Activated naive CD4-positive, alpha-beta T cell (primary cell): Measurements from ENCODE around the gene LHFPL4.

Experiments
- DNase-seq, 4 experiments: peaks; one replicate each; lab custom pipeline; 2025; lab: John Stamatoyannopoulos, UW

LHFPL4 gene

DNA sequence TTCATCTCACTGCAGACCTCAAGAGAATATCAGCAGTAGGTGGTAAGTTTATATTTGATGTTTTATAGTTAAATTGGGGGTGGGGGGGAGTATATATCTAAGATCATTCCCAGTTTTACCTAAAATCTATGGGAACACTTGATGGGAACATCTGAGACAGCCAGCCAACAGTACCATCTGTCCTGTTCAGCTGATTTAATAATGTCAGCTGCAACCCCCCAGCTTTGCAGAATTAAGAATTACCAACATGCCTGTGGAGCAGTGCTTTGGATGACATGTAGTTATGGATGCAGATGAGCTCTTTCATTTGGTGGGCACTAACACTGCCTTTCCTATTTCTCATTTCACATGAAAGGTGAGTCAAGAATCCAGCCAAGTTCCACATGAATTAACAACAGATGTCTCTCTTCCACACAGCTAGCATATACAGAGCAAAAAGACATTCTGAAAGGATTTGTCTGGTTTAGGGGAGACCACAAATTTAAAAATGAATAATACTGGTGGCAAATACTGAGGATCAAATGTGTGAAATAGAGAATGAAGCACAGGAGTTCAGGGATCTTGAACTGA is 80.0 kb downstream of the LHFPL4 start:
- no peak for DNase-seq

DNA sequence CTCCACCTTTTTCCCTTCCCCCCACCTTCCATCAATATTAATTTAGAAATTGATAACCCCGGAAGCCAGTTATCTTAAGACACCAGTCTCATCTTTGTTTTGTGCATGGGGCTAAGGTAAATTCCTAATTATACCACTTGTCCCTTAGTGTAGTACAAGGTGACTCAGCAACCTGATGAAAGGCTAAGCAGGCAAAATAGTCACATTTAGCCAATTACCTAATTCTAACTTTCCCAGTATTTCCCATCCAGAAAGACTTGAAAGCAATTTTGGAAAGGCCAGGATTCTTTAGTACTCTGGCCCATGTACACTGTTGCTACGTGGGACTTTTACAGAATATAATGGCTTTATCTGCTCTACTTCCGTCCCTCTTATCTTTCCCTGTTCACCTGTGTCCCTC is 83.6 kb downstream of the LHFPL4 start:
- DNase-seq, result no peak

GRCh38 chr3:9468460-9468859 is 85.2 kb downstream of the LHFPL4 start:
- DNase-seq, result no peak

DNA sequence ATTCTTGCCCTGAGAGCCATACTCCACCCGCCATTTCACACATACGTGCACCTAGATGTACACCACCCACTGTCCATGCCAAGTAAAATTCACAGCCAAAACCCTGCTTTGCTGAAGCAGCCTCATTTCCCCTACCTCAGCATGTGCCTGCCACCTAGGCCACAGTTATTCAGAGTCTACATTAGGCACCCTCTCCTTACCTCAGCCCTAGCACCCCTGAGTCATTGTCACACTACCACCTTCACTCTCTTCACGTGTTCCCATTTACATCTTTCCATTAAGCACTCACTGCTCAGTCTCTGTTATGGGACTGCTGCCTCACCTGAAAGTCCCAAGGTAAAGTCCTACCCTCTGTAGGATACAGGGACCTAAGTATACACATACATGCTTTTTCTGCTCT is 86.2 kb downstream of the LHFPL4 start:
- no peak for DNase-seq

DNA sequence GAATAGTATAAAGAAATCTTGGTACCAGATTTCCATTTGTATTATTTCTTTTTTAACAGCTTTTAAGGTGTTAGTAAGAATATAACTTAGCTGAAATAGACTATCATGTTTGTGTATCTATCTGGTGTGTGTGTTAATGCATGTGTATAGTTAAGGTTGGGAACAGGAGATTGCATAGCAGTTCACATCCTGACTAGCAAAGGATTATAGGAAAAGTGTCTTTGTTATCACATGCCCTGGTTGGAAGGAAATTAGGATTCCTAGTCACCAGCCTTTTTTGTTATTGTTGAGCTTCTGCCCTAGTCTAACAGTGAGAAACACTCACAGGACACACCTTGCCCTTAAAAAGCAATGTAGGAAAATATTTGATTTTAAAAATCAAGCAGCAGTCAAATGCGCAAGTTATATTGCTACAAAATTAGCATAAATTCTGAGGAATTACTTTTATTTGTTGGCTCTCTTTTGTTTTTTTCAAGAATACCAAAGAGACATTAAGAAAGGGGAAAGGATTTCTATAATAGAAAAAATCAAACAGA is 98.0 kb downstream of the LHFPL4 start:
- no peak for DNase-seq

DNA sequence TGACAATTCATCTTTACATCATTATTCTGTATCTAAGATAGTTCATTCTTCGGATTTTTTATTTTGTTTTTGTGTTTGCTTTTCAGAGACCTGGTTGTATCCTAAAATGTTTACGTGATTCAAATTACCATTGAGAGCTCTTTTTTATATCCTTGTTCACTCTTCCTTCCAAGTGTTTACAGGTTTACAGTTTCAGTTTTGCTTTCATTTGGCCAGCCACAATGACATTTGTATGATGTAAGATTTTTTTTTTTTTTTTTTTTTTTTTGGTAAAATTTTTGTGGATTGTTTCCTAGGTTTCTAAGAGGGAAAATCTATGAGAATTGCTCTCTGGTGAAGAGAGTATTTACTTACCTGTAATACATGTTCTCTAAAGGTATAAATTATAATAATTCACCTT is 101.2 kb downstream of the LHFPL4 start:
- DNase-seq, result no peak

DNA sequence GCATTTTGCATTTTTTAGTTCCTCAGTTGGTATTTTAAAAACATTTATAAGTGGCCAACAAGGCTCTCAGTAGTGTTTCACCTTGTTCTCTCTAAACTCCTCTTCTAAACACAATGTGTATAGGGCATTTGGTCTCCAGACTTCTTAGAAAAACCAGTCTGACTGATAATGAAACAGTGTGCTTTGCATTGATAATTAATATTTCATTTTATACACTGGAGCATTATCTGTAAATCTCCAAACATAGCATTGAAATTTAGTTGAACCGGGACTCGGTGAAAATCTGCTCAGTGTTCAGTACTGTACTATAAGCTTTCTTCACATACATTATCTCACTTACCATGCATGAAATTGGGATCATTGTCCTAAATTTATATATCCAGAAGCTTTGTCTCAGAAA is 102.6 kb downstream of the LHFPL4 start:
- DNase-seq, result no peak

DNA sequence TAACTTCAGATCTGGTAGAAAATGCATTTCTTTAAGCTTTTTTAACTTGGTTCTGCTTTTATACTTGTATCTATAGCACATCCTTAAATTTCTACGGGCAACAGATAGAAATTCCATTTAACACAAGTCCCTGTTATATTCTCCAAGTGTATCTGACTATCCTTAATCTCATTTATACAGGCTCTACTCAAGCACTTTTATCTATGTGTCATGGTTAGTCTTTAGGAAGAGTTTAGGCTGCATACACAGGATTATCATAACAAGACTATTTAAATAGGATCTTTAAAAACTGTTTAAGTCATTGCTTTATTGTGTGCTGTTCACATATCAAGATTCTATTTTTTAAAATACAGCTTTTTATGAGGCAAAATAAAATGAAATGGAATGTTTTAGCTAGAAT is 103.5 kb downstream of the LHFPL4 start:
- no peak for DNase-seq

GRCh38 chr3:9448643-9449042 is 105.0 kb downstream of the LHFPL4 start:
- no peak for DNase-seq
